Ectodermal cell (in vitro differentiated cells): ENCODE data around the gene LARGE2.
"Not testable (repeated sequence)": the region's sequence is repeated elsewhere in the genome, so short reads cannot be mapped to it uniquely, and the experiment has no call there.

Experiments
- H3K27ac ChIP-seq: 2 replicates; pipeline ENCODE4 v1.7.0; 2013; ENCODE audit warnings: mild to moderate bottlenecking, low read depth, low read length; ENCODE audit not compliant: insufficient read depth, poor library complexity, severe bottlenecking
- H3K27me3 ChIP-seq: 2 replicates; pipeline ENCODE4 v1.7.0; 2013; ENCODE audit warnings: mild to moderate bottlenecking, low read length; ENCODE audit not compliant: insufficient read depth, control insufficient read depth, poor library complexity, severe bottlenecking
- H3K36me3 ChIP-seq: one replicate; pipeline ENCODE4 v1.7.0; 2013; ENCODE audit warnings: low read length; ENCODE audit not compliant: control insufficient read depth, insufficient read depth
- H3K4me1 ChIP-seq: one replicate; pipeline ENCODE4 v1.7.0; 2013; ENCODE audit warnings: low read length; ENCODE audit not compliant: control insufficient read depth, insufficient read depth
- H3K4me3 ChIP-seq: 2 replicates; pipeline ENCODE4 v1.7.0; 2013; ENCODE audit warnings: low read depth, low read length, control low read depth; ENCODE audit not compliant: insufficient read depth
- H3K9me3 ChIP-seq: 2 replicates; pipeline ENCODE4 v1.7.0; 2013; ENCODE audit warnings: mild to moderate bottlenecking, low read length, moderate library complexity; ENCODE audit not compliant: control insufficient read depth
- WGBS, 2 experiments: methylation state at CpG; one replicate each; pipeline ENCODE4 v1.1.7; 2013; ENCODE audit warnings: missing lambda C conversion rate in 2 of 2; 5-methylcytosine and 5-hydroxymethylcytosine counted together

The LARGE2 gene

DNA sequence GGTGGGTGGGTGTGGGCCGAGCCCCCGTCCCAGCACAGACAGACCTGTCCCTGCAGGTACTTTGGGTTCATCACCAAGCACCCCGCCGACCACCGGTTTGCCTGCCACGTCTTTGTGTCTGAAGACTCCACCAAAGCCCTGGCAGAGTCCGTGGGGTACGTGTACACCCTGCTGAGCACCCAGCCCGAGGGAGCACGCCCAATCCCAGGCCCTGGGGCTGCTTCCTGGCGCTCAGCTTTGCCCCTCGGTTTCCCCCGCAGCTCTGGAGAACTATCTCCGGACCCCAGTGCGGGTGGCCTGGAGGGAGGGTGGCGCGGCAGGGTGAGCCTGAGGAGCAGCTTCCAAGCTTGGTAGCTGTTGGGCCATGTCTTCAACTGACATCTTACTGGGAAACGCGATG lies 17.4 kb upstream of the LARGE2 start:
- 95% methylated on average over 19 of the region's 19 CpGs for WGBS, 2 experiments
- H3K27ac ChIP-seq, result no peak overlapping the region

DNA sequence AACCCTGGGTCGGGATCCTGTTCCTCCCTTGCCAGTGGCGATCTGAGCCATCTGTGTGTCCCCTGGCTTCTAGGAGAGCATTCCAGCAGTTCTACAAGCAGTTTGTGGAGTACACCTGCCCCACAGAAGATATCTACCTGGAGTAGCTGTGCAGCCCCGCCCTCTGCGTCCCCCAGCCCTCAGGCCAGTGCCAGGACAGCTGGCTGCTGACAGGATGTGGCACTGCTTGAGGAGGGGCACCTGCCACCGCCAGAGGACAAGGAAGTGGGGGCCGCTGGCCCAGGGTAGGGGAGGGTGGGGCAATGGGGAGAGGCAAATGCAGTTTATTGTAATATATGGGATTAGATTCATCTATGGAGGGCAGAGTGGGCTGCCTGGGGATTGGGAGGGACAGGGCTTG lies 16.9 kb upstream of the LARGE2 start:
- not testable (repeated sequence) for H3K4me3 ChIP-seq, H3K27me3 ChIP-seq, H3K9me3 ChIP-seq, H3K4me1 ChIP-seq, H3K36me3 ChIP-seq, H3K27ac ChIP-seq
- WGBS, 2 experiments, result 95 to 96% methylated on average over 6 of the region's 6 CpGs

More for the DNA sequence above, 17.4 kb upstream of the LARGE2 start:
- Histone ChIP-seq H3K27me3 (peaks cover 11% of the 10 kb centered on the region), H3K4me3 (no peak overlapping the region), H3K9me3 (no peaks in the 10 kb centered on the region), H3K4me1 (peaks cover 8% of the 10 kb centered on the region), H3K36me3 (peaks cover 7% of the 10 kb centered on the region)

DNA sequence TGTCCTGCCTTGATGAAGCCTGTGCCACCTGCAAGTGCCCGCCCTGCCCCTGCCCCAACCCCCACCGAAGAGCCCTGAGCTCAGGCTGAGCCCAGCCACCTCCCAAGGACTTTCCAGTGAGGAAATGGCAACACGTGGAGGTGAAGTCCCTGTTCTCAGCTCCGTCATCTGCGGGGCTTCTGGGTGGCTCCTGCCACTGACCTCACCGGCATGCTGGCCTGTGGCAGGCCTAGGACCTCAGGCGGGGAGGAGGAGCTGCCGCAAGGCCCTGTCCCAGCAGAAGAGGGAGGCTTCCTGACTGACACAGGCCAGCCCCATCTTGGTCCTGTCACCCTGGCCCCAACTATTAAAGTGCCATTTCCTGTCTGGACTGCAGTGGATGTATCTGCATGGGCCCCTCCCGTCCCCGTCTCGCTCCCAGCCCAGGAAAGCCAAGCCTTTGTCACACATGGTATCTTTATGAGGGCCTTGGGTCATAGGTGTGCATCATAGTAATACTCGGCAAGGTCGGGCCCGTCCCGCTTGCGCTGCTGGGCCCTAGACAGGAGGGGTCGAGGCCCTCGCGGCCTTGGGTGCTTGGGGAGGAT lies 16.3 kb upstream of the LARGE2 start:
- Histone ChIP-seq H3K36me3 (peaks cover 14% of the 10 kb centered on the region), H3K4me3 (no peak overlapping the region), H3K4me1 (peaks cover 4% of the 10 kb centered on the region), H3K27ac (no peak overlapping the region), H3K9me3 (no peaks in the 10 kb centered on the region), H3K27me3 (peaks cover 2% of the 10 kb centered on the region)
- 90 to 92% methylated on average over 19 of the region's 19 CpGs for WGBS, 2 experiments

DNA sequence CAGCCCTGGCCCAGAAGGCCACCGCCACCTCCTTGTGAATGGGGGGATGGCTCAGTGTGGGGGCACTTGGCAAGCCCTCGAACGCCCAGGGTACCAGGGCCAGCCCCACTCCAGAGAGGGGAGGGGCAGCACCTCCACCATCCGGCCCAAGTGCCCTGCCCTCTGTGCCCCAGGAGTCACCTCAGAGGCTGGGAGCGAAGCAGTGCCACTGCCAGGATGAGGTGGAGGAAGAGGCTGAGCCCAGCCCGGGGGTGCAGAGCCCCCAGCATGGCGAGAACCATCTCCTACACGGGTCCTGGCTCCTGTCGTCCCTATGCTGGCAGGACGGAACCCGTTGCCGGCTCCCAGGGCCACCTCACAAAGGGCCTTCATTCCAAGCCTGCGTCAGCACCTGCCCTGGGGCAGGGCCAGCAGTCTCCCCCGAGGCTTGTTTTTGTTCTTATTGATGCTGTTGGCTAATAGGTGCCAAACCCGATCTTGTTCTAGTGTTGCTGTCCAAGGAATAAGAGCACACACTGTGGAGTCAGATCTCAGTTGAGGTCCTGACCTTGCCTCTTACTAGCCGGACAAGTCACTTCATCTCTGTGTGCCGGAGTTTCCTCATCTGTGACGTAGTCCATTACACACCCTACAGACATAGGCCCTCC lies 15.4 kb upstream of the LARGE2 start, which contains the start of gene FREY1:
FREY1 (minus strand) TSS at position 307 of the 647 bp plus-strand sequence; CDS start at position 281, 26 bp downstream.
- Histone ChIP-seq H3K27me3 (no peaks in the 10 kb centered on the region), H3K36me3 (peaks cover 17% of the 10 kb centered on the region), H3K27ac (no peak within 1 kb of the TSS), H3K9me3 (no peaks in the 10 kb centered on the region), H3K4me1 (no peaks in the 10 kb centered on the region), H3K4me3 (no peak within 1 kb of the TSS)
- WGBS, 2 experiments, result 85 to 87% methylated on average over 18 of the region's 18 CpGs

DNA sequence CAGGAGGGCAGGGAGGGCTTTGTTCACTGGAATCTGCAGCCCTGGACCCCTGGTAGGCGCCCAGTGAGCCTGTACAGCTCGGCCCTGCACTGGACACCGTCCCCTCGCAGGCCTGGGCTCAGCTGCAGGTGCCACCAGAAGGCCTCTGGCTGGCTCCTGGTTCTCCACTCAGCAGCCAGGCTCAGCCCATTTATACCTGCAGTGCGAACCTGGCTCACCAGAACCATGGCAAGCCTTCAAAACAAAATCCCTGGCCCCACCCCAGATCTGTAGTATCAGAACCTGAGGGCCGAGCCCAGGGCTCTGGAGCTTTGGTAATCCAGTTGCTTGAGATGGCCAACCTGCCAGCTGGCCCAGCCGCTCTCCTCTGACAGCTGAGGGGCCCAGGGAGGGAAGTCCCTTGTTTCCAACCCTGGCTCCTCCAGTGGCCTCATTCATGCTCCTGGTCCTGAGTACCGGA lies 14.5 kb upstream of the LARGE2 start:
- Histone ChIP-seq H3K4me3 (no peak overlapping the region), H3K36me3 (peaks cover 18% of the 10 kb centered on the region), H3K4me1 (no peaks in the 10 kb centered on the region), H3K27ac (no peak overlapping the region), H3K9me3 (no peaks in the 10 kb centered on the region), H3K27me3 (no peaks in the 10 kb centered on the region)
- 90 to 93% methylated on average over 8 of the region's 8 CpGs for WGBS, 2 experiments

DNA sequence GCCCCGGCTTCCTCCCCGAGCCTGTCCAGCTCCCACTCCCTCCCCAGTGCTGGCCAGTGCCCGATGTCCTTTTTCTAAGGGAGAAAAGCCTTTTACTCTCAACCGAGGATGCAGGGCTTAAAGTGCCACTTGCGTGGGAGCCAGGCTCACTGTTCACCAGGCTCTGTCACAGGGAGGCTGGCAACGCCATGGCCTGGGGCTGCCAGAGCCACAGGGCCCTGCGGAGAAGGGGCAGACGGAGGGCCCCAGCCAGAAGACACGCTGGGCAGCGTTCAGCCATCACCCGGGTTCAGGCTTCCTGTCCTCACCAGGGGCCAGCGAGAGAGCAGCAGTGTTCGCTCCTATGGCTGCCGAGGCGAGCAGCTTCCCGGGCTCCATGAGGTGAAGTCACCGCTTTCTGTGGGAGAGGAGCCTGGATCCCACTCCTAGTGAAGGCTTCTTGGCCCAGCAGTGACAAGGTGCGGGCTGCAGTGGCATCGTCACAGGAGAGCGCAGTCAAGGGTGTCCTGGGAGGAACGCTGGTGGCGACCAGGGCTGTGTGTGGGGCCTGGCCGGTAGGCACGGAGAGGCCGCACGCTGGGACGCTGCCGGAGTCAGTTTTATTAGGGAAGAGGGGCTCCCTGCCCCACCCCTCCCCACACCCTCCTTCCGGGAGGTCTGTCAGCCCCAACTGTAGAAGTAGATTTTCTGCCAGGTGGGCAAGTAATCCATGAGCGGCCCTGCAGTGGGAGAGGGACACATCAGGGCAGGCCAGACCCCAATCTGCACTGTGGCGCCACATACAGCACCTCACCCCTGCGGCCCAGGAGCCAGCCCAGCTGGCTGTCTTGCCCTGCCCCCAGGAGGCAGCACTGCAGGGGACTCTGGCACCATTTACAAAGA lies 12.6 kb upstream of the LARGE2 start:
- H3K4me3 ChIP-seq, result no peak overlapping the region
- peaks cover 28% of the 10 kb centered on the region for H3K36me3 ChIP-seq
- 94 to 95% methylated on average over 32 of the region's 32 CpGs for WGBS, 2 experiments
- H3K9me3 ChIP-seq, result no peaks in the 10 kb centered on the region
- H3K27ac ChIP-seq, result no peak overlapping the region
- no peaks in the 10 kb centered on the region for H3K4me1 ChIP-seq
- no peaks in the 10 kb centered on the region for H3K27me3 ChIP-seq

DNA sequence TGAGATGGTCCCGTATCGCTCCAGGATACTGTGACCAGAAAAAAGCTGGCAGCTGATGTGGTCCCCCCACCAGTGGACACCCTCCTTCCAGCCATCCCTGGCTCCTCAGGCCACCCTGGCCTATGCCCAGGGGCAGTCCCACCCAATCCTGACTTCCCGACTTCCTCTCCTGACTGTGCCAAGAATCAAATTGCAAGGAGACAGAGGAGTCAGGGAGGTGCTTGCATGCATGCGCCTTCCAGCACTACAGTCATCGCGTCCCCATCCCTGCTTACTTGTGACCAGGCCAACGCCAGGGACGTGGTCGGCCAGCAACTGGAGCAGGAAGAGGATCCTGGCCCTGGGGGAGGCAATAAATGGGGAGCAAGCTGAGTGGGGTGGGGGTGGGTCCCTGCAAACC lies 11.8 kb upstream of the LARGE2 start:
- H3K9me3 ChIP-seq, result no peaks in the 10 kb centered on the region
- H3K27me3 ChIP-seq, result no peaks in the 10 kb centered on the region
- WGBS, 2 experiments, result 96% methylated on average over 9 of the region's 9 CpGs
- no peaks in the 10 kb centered on the region for H3K4me1 ChIP-seq
- H3K27ac ChIP-seq, result no peak overlapping the region
- H3K36me3 ChIP-seq, result peaks cover 28% of the 10 kb centered on the region
- H3K4me3 ChIP-seq, result no peak overlapping the region

DNA sequence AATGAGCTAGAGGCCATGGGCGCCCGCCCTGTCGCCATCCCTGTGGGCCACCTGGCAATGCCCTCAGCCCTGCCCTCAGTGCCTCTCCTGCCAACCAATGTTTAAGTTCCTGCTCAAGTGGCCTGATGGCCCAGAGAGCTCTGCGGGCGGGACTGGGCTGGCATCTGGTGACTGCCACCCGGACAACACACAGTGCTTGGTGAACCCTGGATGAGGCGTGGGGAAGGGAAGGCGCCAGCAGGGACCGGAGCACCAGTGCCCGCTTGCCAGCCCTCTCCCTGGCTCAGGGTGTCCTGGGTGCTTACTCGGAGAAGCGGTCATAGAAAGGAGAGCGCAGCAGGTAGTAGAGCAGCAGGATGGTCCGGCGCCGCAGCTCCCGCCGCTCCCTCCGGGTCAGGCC lies 8.9 kb upstream of the LARGE2 start:
- Histone ChIP-seq H3K4me3 (no peak overlapping the region), H3K27ac (no peak overlapping the region), H3K9me3 (no peaks in the 10 kb centered on the region), H3K4me1 (peaks cover 3% of the 10 kb centered on the region), H3K36me3 (peaks cover 28% of the 10 kb centered on the region), H3K27me3 (no peaks in the 10 kb centered on the region)
- 96% methylated on average over 19 of the region's 19 CpGs for WGBS, 2 experiments

DNA sequence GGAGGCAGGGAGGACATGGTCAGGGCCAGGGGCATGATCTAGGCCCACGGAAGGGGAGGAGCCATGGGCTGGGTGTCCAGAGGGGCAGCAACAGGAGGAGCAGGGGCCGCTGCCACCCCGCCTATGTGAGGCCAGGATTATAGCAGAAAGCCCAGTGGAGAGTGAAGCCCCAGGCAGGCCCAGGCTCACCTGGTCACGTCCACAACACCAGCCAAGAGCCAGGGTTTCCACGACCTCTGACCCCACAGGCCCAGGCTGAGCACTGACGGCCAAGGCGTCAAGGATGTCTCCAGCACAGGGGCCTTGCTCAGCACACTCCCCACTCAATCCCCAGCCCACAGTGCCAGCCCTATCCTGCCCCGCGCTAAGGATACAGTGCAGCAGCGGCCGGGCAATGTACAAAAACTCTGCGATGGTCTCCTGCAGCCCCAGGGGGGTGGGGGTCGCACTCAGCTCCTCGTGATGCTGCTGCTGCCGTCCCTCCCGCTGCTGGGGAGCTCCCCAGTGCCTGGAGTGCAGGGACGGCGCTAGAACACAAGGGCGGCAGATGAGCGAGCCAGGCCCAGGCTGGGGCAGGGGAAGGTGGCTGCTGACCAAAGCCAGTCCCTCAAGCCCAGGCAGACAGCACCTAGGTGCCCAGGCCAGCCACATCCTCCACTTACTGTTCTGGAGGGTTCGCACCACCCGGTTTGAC lies 8.4 kb upstream of the LARGE2 start:
- H3K4me3 ChIP-seq, result no peak overlapping the region
- no peaks in the 10 kb centered on the region for H3K27me3 ChIP-seq
- no peaks in the 10 kb centered on the region for H3K9me3 ChIP-seq
- WGBS, 2 experiments, result 90 to 91% methylated on average over 22 of the region's 22 CpGs
- H3K27ac ChIP-seq, result no peak overlapping the region
- peaks cover 28% of the 10 kb centered on the region for H3K36me3 ChIP-seq
- H3K4me1 ChIP-seq, result peaks cover 3% of the 10 kb centered on the region
